ENCODE data around the gene LGALS9. TPM values are rescaled to one million over a fixed set of nuclear protein-coding genes. Genes with fewer than 3 reads are reported as not detected.
"Not testable (repeated sequence)": the region's sequence is repeated elsewhere in the genome, so short reads cannot be mapped to it uniquely, and the experiment has no call there.

The LGALS9 gene
- total RNA-seq, 2 donors from 2014 or later: 19.9 to 29.6 TPM

- Mint-ChIP-seq H3K9me3 (no peaks in the 10 kb centered on the region), H3K4me3 (no peak overlapping the region), H3K27me3 (no peaks in the 10 kb centered on the region), H3K27ac (no peak overlapping the region), H3K36me3 (no peaks in the 10 kb centered on the region), H3K4me1 (ENCODE audit: low read depth in 2 of 2) (peaks cover 0 to 10% of the 10 kb centered on the region in 2 donors)
- ATAC-seq (peak in 1 of 2 donors; percentile 16), DNase-seq (ENCODE audit: low spot score) (no peak)
Observed at GRCh38 chr17:27644586-27644985, 13.6 kb downstream of the LGALS9 start.

GRCh38 chr17:27645621-27646020 lies 14.6 kb downstream of the LGALS9 start:
- not testable (repeated sequence) for H3K27ac Mint-ChIP-seq; H3K9me3 Mint-ChIP-seq; H3K4me3 Mint-ChIP-seq; H3K27me3 Mint-ChIP-seq; H3K36me3 Mint-ChIP-seq; DNase-seq (ENCODE audit: low spot score)
- ATAC-seq: peak in 1 of 2 donors; percentile 34
- H3K4me1 Mint-ChIP-seq (ENCODE audit: low read depth in 2 of 2): peaks cover 0 to 10% of the 10 kb centered on the region in 2 donors

GRCh38 chr17:27646232-27646631 lies 15.2 kb downstream of the LGALS9 start:
- H3K9me3 Mint-ChIP-seq: no peaks in the 10 kb centered on the region
- no peak overlapping the region for H3K27ac Mint-ChIP-seq
- no peak overlapping the region for H3K4me3 Mint-ChIP-seq
- H3K4me1 Mint-ChIP-seq (ENCODE audit: low read depth in 2 of 2): peaks cover 0 to 10% of the 10 kb centered on the region in 2 donors
- DNase-seq (ENCODE audit: low spot score): no peak
- no peaks in the 10 kb centered on the region for H3K36me3 Mint-ChIP-seq
- no peaks in the 10 kb centered on the region for H3K27me3 Mint-ChIP-seq
- no peak for ATAC-seq

GRCh38 chr17:27647765-27648164 lies 16.8 kb downstream of the LGALS9 start:
- Mint-ChIP-seq H3K36me3 (no peaks in the 10 kb centered on the region), H3K4me3 (no peak overlapping the region), H3K27me3 (no peaks in the 10 kb centered on the region), H3K4me1 (ENCODE audit: low read depth in 2 of 2) (peaks cover 0 to 8% of the 10 kb centered on the region in 2 donors), H3K27ac (peak overlapping the region in 1 of 2 donors; percentile 4), H3K9me3 (no peaks in the 10 kb centered on the region)
- ATAC-seq (no peak), DNase-seq (ENCODE audit: low spot score) (no peak)

- H3K9me3 Mint-ChIP-seq; H3K4me1 Mint-ChIP-seq (ENCODE audit: low read depth in 2 of 2); H3K27ac Mint-ChIP-seq; H3K27me3 Mint-ChIP-seq; DNase-seq (ENCODE audit: low spot score); ATAC-seq; H3K4me3 Mint-ChIP-seq; H3K36me3 Mint-ChIP-seq: not testable (repeated sequence)
Observed at GRCh38 chr17:27649111-27649571, 18.2 kb downstream of the LGALS9 start.

- H3K27me3 Mint-ChIP-seq: no peaks in the 10 kb centered on the region
- peaks cover 6 to 8% of the 10 kb centered on the region in 2 donors for H3K4me1 Mint-ChIP-seq (ENCODE audit: low read depth in 2 of 2)
- no peaks in the 10 kb centered on the region for H3K36me3 Mint-ChIP-seq
- no peak for ATAC-seq
- H3K4me3 Mint-ChIP-seq: no peak overlapping the region
- no peaks in the 10 kb centered on the region for H3K9me3 Mint-ChIP-seq
- H3K27ac Mint-ChIP-seq: no peak overlapping the region
- no peak for DNase-seq (ENCODE audit: low spot score)
Observed at GRCh38 chr17:27649929-27650328, 18.9 kb downstream of the LGALS9 start.

GRCh38 chr17:27650836-27651235 lies 19.8 kb downstream of the LGALS9 start:
- DNase-seq (ENCODE audit: low spot score): no peak
- no peak overlapping the region for H3K4me3 Mint-ChIP-seq

GRCh38 chr17:27651411-27652345 lies 20.7 kb downstream of the LGALS9 start:
- no peak for ATAC-seq
- no peak overlapping the region for H3K27ac Mint-ChIP-seq
- H3K36me3 Mint-ChIP-seq: no peaks in the 10 kb centered on the region

More at GRCh38 chr17:27650836-27651235, 19.8 kb downstream of the LGALS9 start:
- no peaks in the 10 kb centered on the region for H3K36me3 Mint-ChIP-seq
- no peak overlapping the region for H3K27ac Mint-ChIP-seq
- H3K4me1 Mint-ChIP-seq (ENCODE audit: low read depth in 2 of 2): peaks cover 7 to 8% of the 10 kb centered on the region in 2 donors
- no peaks in the 10 kb centered on the region for H3K9me3 Mint-ChIP-seq
- no peak for ATAC-seq
- no peaks in the 10 kb centered on the region for H3K27me3 Mint-ChIP-seq

GRCh38 chr17:27653449-27653971 lies 22.5 kb downstream of the LGALS9 start:
- H3K27me3 Mint-ChIP-seq; DNase-seq (ENCODE audit: low spot score); ATAC-seq; H3K4me1 Mint-ChIP-seq (ENCODE audit: low read depth in 2 of 2); H3K36me3 Mint-ChIP-seq; H3K9me3 Mint-ChIP-seq; H3K27ac Mint-ChIP-seq; H3K4me3 Mint-ChIP-seq: not testable (repeated sequence)

More at GRCh38 chr17:27651411-27652345, 20.7 kb downstream of the LGALS9 start:
- Mint-ChIP-seq H3K9me3 (no peaks in the 10 kb centered on the region), H3K4me3 (no peak overlapping the region), H3K4me1 (ENCODE audit: low read depth in 2 of 2) (peaks cover 7 to 8% of the 10 kb centered on the region in 2 donors), H3K27me3 (no peaks in the 10 kb centered on the region)
- peak; percentile 69 for DNase-seq (ENCODE audit: low spot score)

GRCh38 chr17:27654136-27654535 lies 23.1 kb downstream of the LGALS9 start:
- no peaks in the 10 kb centered on the region for H3K27me3 Mint-ChIP-seq
- no peaks in the 10 kb centered on the region for H3K36me3 Mint-ChIP-seq
- peaks cover 5 to 7% of the 10 kb centered on the region in 2 donors for H3K4me1 Mint-ChIP-seq (ENCODE audit: low read depth in 2 of 2)
- no peaks in the 10 kb centered on the region for H3K9me3 Mint-ChIP-seq
- ATAC-seq (peak in 1 of 2 donors; percentile 3), DNase-seq (ENCODE audit: low spot score) (no peak)
- no peak overlapping the region for H3K4me3 Mint-ChIP-seq
- H3K27ac Mint-ChIP-seq: no peak overlapping the region

GRCh38 chr17:27654654-27655524 lies 23.9 kb downstream of the LGALS9 start:
- DNase-seq (ENCODE audit: low spot score): peak; percentile 72
- Mint-ChIP-seq H3K27me3 (no peaks in the 10 kb centered on the region), H3K4me3 (no peak overlapping the region), H3K27ac (no peak overlapping the region), H3K4me1 (ENCODE audit: low read depth in 2 of 2) (peaks cover 5 to 7% of the 10 kb centered on the region in 2 donors), H3K36me3 (no peaks in the 10 kb centered on the region), H3K9me3 (no peaks in the 10 kb centered on the region)
- peak; percentile 72 to 82 for ATAC-seq

GRCh38 chr17:27655525-27656111 lies 24.6 kb downstream of the LGALS9 start:
- not testable (repeated sequence) for H3K27ac Mint-ChIP-seq; H3K27me3 Mint-ChIP-seq; DNase-seq (ENCODE audit: low spot score)

GRCh38 chr17:27656620-27657019 lies 25.6 kb downstream of the LGALS9 start:
- not testable (repeated sequence) for H3K9me3 Mint-ChIP-seq; H3K36me3 Mint-ChIP-seq; H3K4me3 Mint-ChIP-seq; H3K27ac Mint-ChIP-seq; H3K4me1 Mint-ChIP-seq (ENCODE audit: low read depth in 2 of 2); H3K27me3 Mint-ChIP-seq; ATAC-seq; DNase-seq (ENCODE audit: low spot score)

More at GRCh38 chr17:27655525-27656111, 24.6 kb downstream of the LGALS9 start:
- not testable (repeated sequence) for H3K36me3 Mint-ChIP-seq; ATAC-seq; H3K4me1 Mint-ChIP-seq (ENCODE audit: low read depth in 2 of 2); H3K4me3 Mint-ChIP-seq; H3K9me3 Mint-ChIP-seq

All from natural killer cell treated with Interleukin-12 subunit alpha and Interleukin-12 subunit beta and Interleukin-15 and Interleukin-18, amount 100 ng/mL, for 72 hours (primary cell).